ENCODE results near the gene GBP3. TPM values are rescaled to one million over a fixed set of nuclear protein-coding genes. Genes with fewer than 3 reads are reported as not detected.
"Not testable (repeated sequence)": the region's sequence is repeated elsewhere in the genome, so short reads cannot be mapped to it uniquely, and the experiment has no call there.

Gene GBP3
- total and polyA plus RNA-seq, 2 donors (not counting 1 experiment from before 2014, with no cell fraction given): 44.9 to 51.5 TPM

- H3K4me1 ChIP-seq (ENCODE audit: control insufficient read depth, extremely low read depth, insufficient read depth, low read length): peaks cover 6% of the 10 kb centered on the region
- TF ChIP-seq CTCF (conservative IDR thresholded peaks at IDR 0.05 in 1 of 2, IDR thresholded peaks at IDR 0.05 in 1 of 2; ENCODE audit: low read depth in 1 of 2, low read length in 2 of 2) (no peak), EZH2 (IDR thresholded peaks at IDR 0.05; ENCODE audit: low read length, missing control alignments) (no peak)
Measured at GRCh38 chr1:89023026-89023425, 360 bp upstream of the GBP3 start.

GRCh38 chr1:89018318-89018717 lies 4.3 kb downstream of the GBP3 start:
- H3K27me3 ChIP-seq (ENCODE audit: control insufficient read depth, insufficient read depth, low read length); H3K9ac ChIP-seq (ENCODE audit: insufficient read depth, low read length); H3K36me3 ChIP-seq (ENCODE audit: control insufficient read depth, insufficient read depth, low read length); DNase-seq (ENCODE audit: low read depth in 2 of 2); H4K20me1 ChIP-seq (ENCODE audit: control insufficient read depth, extremely low read depth, insufficient read depth, low read length); H3K4me2 ChIP-seq (ENCODE audit: extremely low read depth, insufficient read depth, low read length); H3K4me1 ChIP-seq (ENCODE audit: control insufficient read depth, extremely low read depth, insufficient read depth, low read length); H2AFZ ChIP-seq (ENCODE audit: low read length); H3K27ac ChIP-seq (ENCODE audit: insufficient read depth, low read length); H3K4me3 ChIP-seq (replicated peaks in 1 of 4; ENCODE audit: control extremely low read depth in 1 of 4, insufficient read depth in 1 of 4, low read depth in 3 of 4, low read length in 4 of 4); H3K9me3 ChIP-seq (ENCODE audit: control insufficient read depth, insufficient read depth, low read depth, low read length): not testable (repeated sequence)
- H3K79me2 ChIP-seq (ENCODE audit: control insufficient read depth, insufficient read depth, low read length): peaks cover 25% of the 10 kb centered on the region

More at GRCh38 chr1:89023026-89023425, 360 bp upstream of the GBP3 start:
- Histone ChIP-seq H3K4me3 (replicated peaks in 1 of 4; ENCODE audit: control extremely low read depth in 1 of 4, insufficient read depth in 1 of 4, low read depth in 3 of 4, low read length in 4 of 4) (peak overlapping the region in 3 of 4 experiments; percentile 63 to 97 (median 84)), H3K4me2 (ENCODE audit: extremely low read depth, insufficient read depth, low read length) (peak overlapping the region; percentile 92), H3K27ac (ENCODE audit: insufficient read depth, low read length) (peak overlapping the region; percentile 84), H3K36me3 (ENCODE audit: control insufficient read depth, insufficient read depth, low read length) (peaks cover 3% of the 10 kb centered on the region), H3K9ac (ENCODE audit: insufficient read depth, low read length) (peak overlapping the region; percentile 21), H3K27me3 (ENCODE audit: control insufficient read depth, insufficient read depth, low read length) (no peaks in the 10 kb centered on the region), H2AFZ (ENCODE audit: low read length) (peak overlapping the region; percentile 99), H4K20me1 (ENCODE audit: control insufficient read depth, extremely low read depth, insufficient read depth, low read length) (no peaks in the 10 kb centered on the region), H3K79me2 (ENCODE audit: control insufficient read depth, insufficient read depth, low read length) (peaks cover 25% of the 10 kb centered on the region), H3K9me3 (ENCODE audit: control insufficient read depth, insufficient read depth, low read depth, low read length) (no peaks in the 10 kb centered on the region)
- DNase-seq (ENCODE audit: low read depth in 2 of 2): no peak

GRCh38 chr1:89008511-89008910 lies 14.2 kb downstream of the GBP3 start:
- no peak overlapping the region for H3K4me2 ChIP-seq (ENCODE audit: extremely low read depth, insufficient read depth, low read length)
- no peak for TF ChIP-seq EZH2 (IDR thresholded peaks at IDR 0.05; ENCODE audit: low read length, missing control alignments)
- no peak for TF ChIP-seq CTCF (conservative IDR thresholded peaks at IDR 0.05 in 1 of 2, IDR thresholded peaks at IDR 0.05 in 1 of 2; ENCODE audit: low read depth in 1 of 2, low read length in 2 of 2)
- H3K9ac ChIP-seq (ENCODE audit: insufficient read depth, low read length): no peak overlapping the region
- no peak overlapping the region for H3K27ac ChIP-seq (ENCODE audit: insufficient read depth, low read length)
- H3K79me2 ChIP-seq (ENCODE audit: control insufficient read depth, insufficient read depth, low read length): no peaks in the 10 kb centered on the region
- no peaks in the 10 kb centered on the region for H3K9me3 ChIP-seq (ENCODE audit: control insufficient read depth, insufficient read depth, low read depth, low read length)
- no peaks in the 10 kb centered on the region for H4K20me1 ChIP-seq (ENCODE audit: control insufficient read depth, extremely low read depth, insufficient read depth, low read length)
- no peak for DNase-seq (ENCODE audit: low read depth in 2 of 2)
- H3K4me1 ChIP-seq (ENCODE audit: control insufficient read depth, extremely low read depth, insufficient read depth, low read length): no peaks in the 10 kb centered on the region
- H3K4me3 ChIP-seq (replicated peaks in 1 of 4; ENCODE audit: control extremely low read depth in 1 of 4, insufficient read depth in 1 of 4, low read depth in 3 of 4, low read length in 4 of 4): no peak overlapping the region
- H3K36me3 ChIP-seq (ENCODE audit: control insufficient read depth, insufficient read depth, low read length): peaks cover 14% of the 10 kb centered on the region
- H2AFZ ChIP-seq (ENCODE audit: low read length): no peak overlapping the region
- H3K27me3 ChIP-seq (ENCODE audit: control insufficient read depth, insufficient read depth, low read length): no peaks in the 10 kb centered on the region

All from fibroblast of lung (primary cell).